Thyroid gland (tissue), 4 donors: Measurements from ENCODE around the gene XPNPEP2. TPM values are rescaled to one million over a fixed set of nuclear protein-coding genes. Genes with fewer than 3 reads are reported as not detected.

Experiments
- DNase-seq, 2 donors: peaks; one replicate each; pipeline ENCODE4 v3.0.0-alpha.2; 2019
- H3K27ac ChIP-seq, 3 donors: fragments of 200-600 bp; sonication (generic); 1 replicate in 2 of 3; 2 replicates in 1 of 3; pipeline ENCODE4 v1.5.1; 2016 to 2019; ENCODE audit warnings: mild to moderate bottlenecking in 1 of 3, moderate library complexity in 1 of 3
- H3K27me3 ChIP-seq: fragments of 200-600 bp; sonication (generic); one replicate; pipeline ENCODE4 v1.5.1; 2019
- H3K36me3 ChIP-seq, 2 donors: fragments of 200-600 bp; sonication (generic); one replicate each; pipeline ENCODE4 v1.5.1; 2016 to 2019
- H3K4me1 ChIP-seq, 2 donors: fragments of 200-600 bp; sonication (generic); one replicate each; pipeline ENCODE4 v1.5.1; 2017 to 2019
- H3K4me3 ChIP-seq, 3 donors: fragments of 200-600 bp; sonication (generic); replicated peaks in 1 of 3; 1 replicate in 2 of 3; 2 replicates in 1 of 3; pipeline ENCODE4 v1.5.1; 2016; ENCODE audit warnings: mild to moderate bottlenecking in 1 of 3
- H3K9me3 ChIP-seq: fragments of 200-600 bp; sonication (generic); one replicate; pipeline ENCODE4 v1.5.1; 2017
- CTCF ChIP-seq, 6 experiments: fragments of 200-600 bp in 3 of 6; fragments of 450-650 bp in 3 of 6; sonication (generic) in 3 of 6; IDR thresholded peaks; one replicate each; pipeline ENCODE4 v1.5.1; 2016 to 2019; ENCODE audit warnings: antibody characterized with exemption in 6 of 6, mild to moderate bottlenecking in 2 of 6, inconsistent platforms in 1 of 6, moderate library complexity in 1 of 6
- POLR2A ChIP-seq, 2 donors: fragments of 450-650 bp; IDR thresholded peaks; one replicate each; pipeline ENCODE4 v1.6.1; 2017; ENCODE audit warnings: antibody characterized with exemption in 2 of 2, mild to moderate bottlenecking in 2 of 2, moderate library complexity in 1 of 2
- WGBS, 2 donors: methylation state at CpG; one replicate each; pipeline ENCODE4 v1.1.5; 2017; 5-methylcytosine and 5-hydroxymethylcytosine counted together
- intact Hi-C: fragments of 100-400 bp; cut with DNase I; formaldehyde crosslinking; loops from one replicate; pipeline ENCODE4 v1.15.1; 2023
- total RNA-seq, 4 donors: library from RNA; depleted of rRNA; stranded (reverse); fragments of >200 nt; gene quantifications; one replicate each; pipeline ENCODE4 v1.2.3, GENCODE V29; 2016

XPNPEP2 gene
- total RNA-seq, 4 donors from 2014 or later: 0.88 to 2.5 (median 1.8) TPM

- intact Hi-C loops: no loop called here
- TF ChIP-seq CTCF (IDR thresholded peaks at IDR 0.05) (no peak), POLR2A (IDR thresholded peaks at IDR 0.05) (no peak)
- peaks cover 0 to 3% of the 10 kb centered on the region in 2 donors for H3K4me1 ChIP-seq
- no peak for DNase-seq
- no peaks in the 10 kb centered on the region for H3K9me3 ChIP-seq
- no peak overlapping the region for H3K27ac ChIP-seq
- no peak overlapping the region for H3K4me3 ChIP-seq
- no peaks in the 10 kb centered on the region for H3K27me3 ChIP-seq
- H3K36me3 ChIP-seq: no peaks in the 10 kb centered on the region
Measured at GRCh38 chrX:129698150-129698549, 40.6 kb upstream of the XPNPEP2 start.

- Histone ChIP-seq H3K4me3 (no peak overlapping the region), H3K9me3 (no peaks in the 10 kb centered on the region), H3K36me3 (no peaks in the 10 kb centered on the region), H3K4me1 (peaks cover 0 to 3% of the 10 kb centered on the region in 2 donors), H3K27me3 (no peaks in the 10 kb centered on the region), H3K27ac (no peak overlapping the region)
- TF ChIP-seq POLR2A (IDR thresholded peaks at IDR 0.05) (no peak), CTCF (IDR thresholded peaks at IDR 0.05) (no peak)
- DNase-seq: no peak
- intact Hi-C loops: no loop called here
- 94 to 100% methylated on average over 3 of the region's 4 CpGs for WGBS, 2 donors
Measured at GRCh38 chrX:129700536-129700935, 38.2 kb upstream of the XPNPEP2 start.

GRCh38 chrX:129701624-129702069 lies 37.1 kb upstream of the XPNPEP2 start:
- H3K27me3 ChIP-seq: no peaks in the 10 kb centered on the region
- 48 to 70% methylated on average over 5 to 6 of the region's 8 CpGs for WGBS, 2 donors

GRCh38 chrX:129704491-129704890 lies 34.3 kb upstream of the XPNPEP2 start:
- Histone ChIP-seq H3K4me3 (no peak overlapping the region), H3K9me3 (no peaks in the 10 kb centered on the region), H3K36me3 (no peaks in the 10 kb centered on the region), H3K4me1 (peaks cover 0 to 3% of the 10 kb centered on the region in 2 donors), H3K27me3 (no peaks in the 10 kb centered on the region), H3K27ac (no peak overlapping the region)
- 89 to 100% methylated on average over 1 of the region's 2 CpGs for WGBS, 2 donors
- intact Hi-C loops: no loop called here
- DNase-seq: no peak
- no peak for TF ChIP-seq CTCF (IDR thresholded peaks at IDR 0.05)
- no peak for TF ChIP-seq POLR2A (IDR thresholded peaks at IDR 0.05)

More at GRCh38 chrX:129701624-129702069, 37.1 kb upstream of the XPNPEP2 start:
- Histone ChIP-seq H3K27ac (no peak overlapping the region), H3K4me3 (no peak overlapping the region), H3K36me3 (no peaks in the 10 kb centered on the region), H3K9me3 (no peaks in the 10 kb centered on the region), H3K4me1 (peaks cover 0 to 3% of the 10 kb centered on the region in 2 donors)
- intact Hi-C loops: no loop called here
- TF ChIP-seq POLR2A (IDR thresholded peaks at IDR 0.05): no peak
- no peak for TF ChIP-seq CTCF (IDR thresholded peaks at IDR 0.05)
- peak; percentile 15 for DNase-seq

GRCh38 chrX:129705377-129705925 lies 33.3 kb upstream of the XPNPEP2 start:
- 93 to 95% methylated on average over 3 to 4 of the region's 4 CpGs for WGBS, 2 donors
- H3K9me3 ChIP-seq: no peaks in the 10 kb centered on the region
- intact Hi-C loops: no loop called here

More at GRCh38 chrX:129705377-129705925, 33.3 kb upstream of the XPNPEP2 start:
- H3K27me3 ChIP-seq: no peaks in the 10 kb centered on the region
- no peaks in the 10 kb centered on the region for H3K36me3 ChIP-seq
- TF ChIP-seq POLR2A (IDR thresholded peaks at IDR 0.05): no peak
- TF ChIP-seq CTCF (IDR thresholded peaks at IDR 0.05): no peak
- DNase-seq: no peak
- H3K4me3 ChIP-seq: no peak overlapping the region
- no peak overlapping the region for H3K27ac ChIP-seq
- H3K4me1 ChIP-seq: peaks cover 0 to 3% of the 10 kb centered on the region in 2 donors
